ENCODE measurements around the gene TSPAN14. TPM values are rescaled to one million over a fixed set of nuclear protein-coding genes. Genes with fewer than 3 reads are reported as not detected.

The TSPAN14 gene
- total and polyA plus RNA-seq, 2 of the 8 experiments (the other 6 are each of a cell fraction or from before 2014, with no cell fraction given) = 47.4 to 57.8 TPM

DNA sequence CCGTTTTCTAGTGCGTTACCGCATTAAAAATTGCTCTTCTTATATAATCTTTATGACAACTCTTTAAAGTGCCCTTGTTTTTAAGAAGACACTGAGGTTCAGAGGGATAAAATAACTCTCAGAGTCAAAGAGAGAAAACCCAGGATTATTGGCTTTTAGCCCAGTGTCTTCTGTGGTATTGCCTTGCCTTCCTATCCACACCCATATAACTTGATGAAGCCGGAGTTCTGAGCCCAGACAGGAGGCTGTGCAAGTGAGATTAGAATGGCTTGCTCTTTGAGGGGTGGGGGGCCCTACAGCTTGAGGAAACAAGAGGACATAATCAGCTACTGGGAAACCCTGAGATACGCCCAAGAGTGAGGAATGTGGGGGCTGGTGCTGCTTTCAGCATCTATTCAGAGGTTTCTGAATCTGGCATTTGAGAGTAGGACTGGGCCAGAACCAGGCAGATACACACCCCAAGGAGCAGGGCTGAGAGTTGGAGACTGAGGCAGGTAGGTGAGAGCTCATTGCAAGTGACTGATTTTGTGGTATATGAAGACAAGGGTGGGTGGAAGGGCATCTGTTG, 43.4 kb upstream of the TSPAN14 start:
- WGBS, 2 experiments (ENCODE audit: extremely low coverage in 1 of 2, insufficient coverage in 1 of 2, insufficient read length in 1 of 2, insufficient replicate concordance in 2 of 2, low coverage in 1 of 2, low lambda C conversion rate in 2 of 2, missing lambda C conversion rate in 1 of 2) = 90% methylated on average over 5 of the region's 5 CpGs; no CpG with 5 or more reads in 1 of the 2 experiments
- ChIA-PET POLR2A (ENCODE audit: partially characterized antibody) (no interaction called here), CTCF (ENCODE audit: partially characterized antibody) (interaction anchor here (0.8 to 3.1 kb wide), 7 partner anchors 10 to 186 kb away, joined by 3 to 22 read pairs (median 4); no protein-coding TSS in a partner anchor)
- peaks cover 0 to 7% (median 3%) of the 10 kb centered on the region in 4 experiments; a peak in 6 of 7 replicates for H3K4me1 ChIP-seq (replicated peaks in 1 of 4; ENCODE audit: control insufficient read depth in 3 of 4, insufficient read depth in 4 of 4, low read length in 3 of 4)
- H3K18ac ChIP-seq (ENCODE audit: extremely low read depth, low read length) = no peak overlapping the region
- no peak overlapping the region for H2BK15ac ChIP-seq (ENCODE audit: low read length)
- H4K91ac ChIP-seq (replicated peaks; ENCODE audit: insufficient read length, low read length) = no peak overlapping the region
- peaks cover 16 to 29% of the 10 kb centered on the region in 2 experiments for H4K20me1 ChIP-seq (replicated peaks in 1 of 2; ENCODE audit: control insufficient read depth in 1 of 2, insufficient read depth in 2 of 2, low read length in 2 of 2)
- no peak overlapping the region for H3K56ac ChIP-seq (replicated peaks; ENCODE audit: insufficient read length, low read depth, low read length)
- H3K79me2 ChIP-seq (ENCODE audit: control insufficient read depth in 1 of 2, insufficient read depth in 2 of 2, low read length in 2 of 2) = peaks cover 0 to 21% of the 10 kb centered on the region in 2 experiments; a peak in 2 of 4 replicates
- no peak overlapping the region for H3K4me3 ChIP-seq (ENCODE audit: extremely low read depth in 1 of 4, insufficient read depth in 2 of 4, low read depth in 3 of 4, low read length in 4 of 4)
- H3K14ac ChIP-seq (ENCODE audit: insufficient read length) = no peak overlapping the region
- H2AK5ac ChIP-seq (ENCODE audit: low read depth, low read length) = no peak overlapping the region
- no peak overlapping the region for H3K4me2 ChIP-seq (ENCODE audit: insufficient read depth in 1 of 2, low read depth in 2 of 2, low read length in 2 of 2)
- H3K27me3 ChIP-seq (replicated peaks in 1 of 4; ENCODE audit: control insufficient read depth in 3 of 4, extremely low read depth in 1 of 4, insufficient read depth in 3 of 4, low read length in 3 of 4) = peaks cover 0 to 10% (median 7%) of the 10 kb centered on the region in 4 experiments; a peak in 3 of 7 replicates
- no peak overlapping the region for H2AFZ ChIP-seq (ENCODE audit: low read length)
- H2BK5ac ChIP-seq (ENCODE audit: low read depth, low read length) = no peak overlapping the region
- no peak overlapping the region for H3K9ac ChIP-seq (replicated peaks in 1 of 4; ENCODE audit: extremely low read depth in 1 of 4, low read depth in 3 of 4, low read length in 3 of 4)
- no peaks in the 10 kb centered on the region for H3K9me3 ChIP-seq (ENCODE audit: insufficient read depth in 2 of 2, low read depth in 1 of 2, low read length in 1 of 2)
- no peak for TF ChIP-seq SUZ12 (IDR thresholded peaks at IDR 0.05; ENCODE audit: low read length)
- no peak for TF ChIP-seq RNF2 (IDR thresholded peaks at IDR 0.05; ENCODE audit: borderline replicate concordance, low read depth, low read length, missing control alignments, poor library complexity, severe bottlenecking)
- no peak for TF ChIP-seq NRF1 (IDR thresholded peaks at IDR 0.05; ENCODE audit: low read depth, low read length)
- TF ChIP-seq ZNF274 (IDR thresholded peaks at IDR 0.05; ENCODE audit: borderline replicate concordance, extremely low read depth, low read length) = no peak
- no peak for TF ChIP-seq CBX8 (IDR thresholded peaks at IDR 0.05; ENCODE audit: borderline replicate concordance, low read depth, low read length)
- no peak for TF ChIP-seq JUND (IDR thresholded peaks at IDR 0.05; ENCODE audit: low read length)
- TF ChIP-seq TAF1 (IDR thresholded peaks at IDR 0.05; ENCODE audit: low read depth, low read length) = no peak
- TF ChIP-seq KDM5A (IDR thresholded peaks at IDR 0.05; ENCODE audit: low read length) = no peak
- no peak overlapping the region for H3K27ac ChIP-seq (ENCODE audit: low read depth, low read length)
- no peak for DNase-seq (ENCODE audit: low read depth in 1 of 2, low spot score in 2 of 2)
- H2BK12ac ChIP-seq (ENCODE audit: low read depth, low read length) = no peak overlapping the region
- no peaks in the 10 kb centered on the region; a peak in 3 of 8 replicates for H3K36me3 ChIP-seq (ENCODE audit: control insufficient read depth in 2 of 4, insufficient read depth in 4 of 4, low read length in 3 of 4)
- H3K23ac ChIP-seq (ENCODE audit: insufficient read length) = no peak overlapping the region
- H3K4ac ChIP-seq (replicated peaks; ENCODE audit: insufficient read length, low read depth, low read length) = no peak overlapping the region
- no peak overlapping the region for H4K5ac ChIP-seq (ENCODE audit: insufficient read length, low read depth, low read length)
- peaks cover 9% of the 10 kb centered on the region; the same call in 1 of the 2 replicates for H3K23me2 ChIP-seq (ENCODE audit: low read depth, low read length)
- H2BK120ac ChIP-seq (replicated peaks; ENCODE audit: low read depth, low read length) = no peak overlapping the region
- H3K79me1 ChIP-seq (ENCODE audit: low read depth, low read length) = peaks cover 2% of the 10 kb centered on the region
- FAIRE-seq = no peak
- H2BK20ac ChIP-seq (ENCODE audit: low read length) = no peak overlapping the region
- no peak overlapping the region for H4K8ac ChIP-seq (ENCODE audit: extremely low read depth, insufficient read depth, low read length)
